ENCODE results near the gene LARGE1. TPM values are rescaled to one million over a fixed set of nuclear protein-coding genes. Genes with fewer than 3 reads are reported as not detected.

LARGE1 gene
- total and polyA plus RNA-seq, 2 donors (not counting 1 experiment from before 2014, with no cell fraction given) = 14.1 to 19.2 TPM

DNA sequence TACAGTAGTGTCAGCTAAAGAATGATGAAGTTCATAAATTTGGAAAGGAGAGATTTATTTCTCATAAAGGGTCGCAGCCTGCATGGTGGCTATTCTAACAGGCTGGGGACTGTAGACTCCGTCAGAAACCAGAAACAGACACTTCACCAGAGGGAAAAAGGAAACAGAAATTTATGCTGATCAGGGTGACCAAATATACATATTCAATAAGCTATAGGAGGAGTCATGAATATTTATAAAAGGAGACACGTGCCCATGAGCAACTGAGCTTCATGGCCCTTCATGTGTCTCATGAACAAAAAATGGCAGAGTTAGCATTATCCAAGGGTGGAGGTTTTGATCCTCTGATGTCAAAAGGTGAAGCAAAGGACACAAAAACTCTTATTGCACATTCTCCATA is 392.1 kb downstream of the LARGE1 start:
- Histone ChIP-seq H2AFZ (ENCODE audit: low read length) (no peak overlapping the region), H4K20me1 (ENCODE audit: control insufficient read depth, extremely low read depth, insufficient read depth, low read length) (no peaks in the 10 kb centered on the region), H3K9me3 (ENCODE audit: control insufficient read depth, insufficient read depth, low read depth, low read length) (no peaks in the 10 kb centered on the region), H3K27me3 (ENCODE audit: control insufficient read depth, insufficient read depth, low read length) (no peaks in the 10 kb centered on the region), H3K27ac (ENCODE audit: insufficient read depth, low read length) (no peak overlapping the region), H3K4me3 (replicated peaks in 1 of 4; ENCODE audit: control extremely low read depth in 1 of 4, insufficient read depth in 1 of 4, low read depth in 3 of 4, low read length in 4 of 4) (no peak overlapping the region), H3K36me3 (ENCODE audit: control insufficient read depth, insufficient read depth, low read length) (no peaks in the 10 kb centered on the region), H3K4me1 (ENCODE audit: control insufficient read depth, extremely low read depth, insufficient read depth, low read length) (no peaks in the 10 kb centered on the region), H3K4me2 (ENCODE audit: extremely low read depth, insufficient read depth, low read length) (no peak overlapping the region), H3K79me2 (ENCODE audit: control insufficient read depth, insufficient read depth, low read length) (no peaks in the 10 kb centered on the region), H3K9ac (ENCODE audit: insufficient read depth, low read length) (no peak overlapping the region)
- TF ChIP-seq CTCF (conservative IDR thresholded peaks at IDR 0.05 in 1 of 2, IDR thresholded peaks at IDR 0.05 in 1 of 2; ENCODE audit: low read depth in 1 of 2, low read length in 2 of 2) (no peak), EZH2 (IDR thresholded peaks at IDR 0.05; ENCODE audit: low read length, missing control alignments) (no peak)
- no peak for DNase-seq (ENCODE audit: low read depth in 2 of 2)

- Histone ChIP-seq H3K36me3 (ENCODE audit: control insufficient read depth, insufficient read depth, low read length) (no peaks in the 10 kb centered on the region), H3K9me3 (ENCODE audit: control insufficient read depth, insufficient read depth, low read depth, low read length) (no peaks in the 10 kb centered on the region), H3K4me1 (ENCODE audit: control insufficient read depth, extremely low read depth, insufficient read depth, low read length) (no peaks in the 10 kb centered on the region), H3K4me3 (replicated peaks in 1 of 4; ENCODE audit: control extremely low read depth in 1 of 4, insufficient read depth in 1 of 4, low read depth in 3 of 4, low read length in 4 of 4) (no peak overlapping the region), H3K4me2 (ENCODE audit: extremely low read depth, insufficient read depth, low read length) (no peak overlapping the region), H4K20me1 (ENCODE audit: control insufficient read depth, extremely low read depth, insufficient read depth, low read length) (no peaks in the 10 kb centered on the region), H2AFZ (ENCODE audit: low read length) (no peak overlapping the region), H3K9ac (ENCODE audit: insufficient read depth, low read length) (no peak overlapping the region), H3K27me3 (ENCODE audit: control insufficient read depth, insufficient read depth, low read length) (no peaks in the 10 kb centered on the region), H3K27ac (ENCODE audit: insufficient read depth, low read length) (no peak overlapping the region), H3K79me2 (ENCODE audit: control insufficient read depth, insufficient read depth, low read length) (no peaks in the 10 kb centered on the region)
- no peak for DNase-seq (ENCODE audit: low read depth in 2 of 2)
- TF ChIP-seq CTCF (conservative IDR thresholded peaks at IDR 0.05 in 1 of 2, IDR thresholded peaks at IDR 0.05 in 1 of 2; ENCODE audit: low read depth in 1 of 2, low read length in 2 of 2) = no peak
- no peak for TF ChIP-seq EZH2 (IDR thresholded peaks at IDR 0.05; ENCODE audit: low read length, missing control alignments)
Observed at GRCh38 chr22:33526434-33527107, 393.7 kb downstream of the LARGE1 start.

GRCh38 chr22:33524511-33525260 is 395.6 kb downstream of the LARGE1 start:
- Histone ChIP-seq H3K4me2 (ENCODE audit: extremely low read depth, insufficient read depth, low read length) (no peak overlapping the region), H3K4me3 (replicated peaks in 1 of 4; ENCODE audit: control extremely low read depth in 1 of 4, insufficient read depth in 1 of 4, low read depth in 3 of 4, low read length in 4 of 4) (no peak overlapping the region), H3K27me3 (ENCODE audit: control insufficient read depth, insufficient read depth, low read length) (no peaks in the 10 kb centered on the region), H2AFZ (ENCODE audit: low read length) (no peak overlapping the region), H3K27ac (ENCODE audit: insufficient read depth, low read length) (no peak overlapping the region), H4K20me1 (ENCODE audit: control insufficient read depth, extremely low read depth, insufficient read depth, low read length) (no peaks in the 10 kb centered on the region), H3K4me1 (ENCODE audit: control insufficient read depth, extremely low read depth, insufficient read depth, low read length) (no peaks in the 10 kb centered on the region), H3K79me2 (ENCODE audit: control insufficient read depth, insufficient read depth, low read length) (no peaks in the 10 kb centered on the region), H3K9ac (ENCODE audit: insufficient read depth, low read length) (no peak overlapping the region), H3K9me3 (ENCODE audit: control insufficient read depth, insufficient read depth, low read depth, low read length) (no peaks in the 10 kb centered on the region), H3K36me3 (ENCODE audit: control insufficient read depth, insufficient read depth, low read length) (no peaks in the 10 kb centered on the region)
- no peak for DNase-seq (ENCODE audit: low read depth in 2 of 2)
- no peak for TF ChIP-seq EZH2 (IDR thresholded peaks at IDR 0.05; ENCODE audit: low read length, missing control alignments)
- no peak for TF ChIP-seq CTCF (conservative IDR thresholded peaks at IDR 0.05 in 1 of 2, IDR thresholded peaks at IDR 0.05 in 1 of 2; ENCODE audit: low read depth in 1 of 2, low read length in 2 of 2)

All from fibroblast of lung (primary cell).